ENCODE data around the gene TMEM238L.

Gene TMEM238L

DNA sequence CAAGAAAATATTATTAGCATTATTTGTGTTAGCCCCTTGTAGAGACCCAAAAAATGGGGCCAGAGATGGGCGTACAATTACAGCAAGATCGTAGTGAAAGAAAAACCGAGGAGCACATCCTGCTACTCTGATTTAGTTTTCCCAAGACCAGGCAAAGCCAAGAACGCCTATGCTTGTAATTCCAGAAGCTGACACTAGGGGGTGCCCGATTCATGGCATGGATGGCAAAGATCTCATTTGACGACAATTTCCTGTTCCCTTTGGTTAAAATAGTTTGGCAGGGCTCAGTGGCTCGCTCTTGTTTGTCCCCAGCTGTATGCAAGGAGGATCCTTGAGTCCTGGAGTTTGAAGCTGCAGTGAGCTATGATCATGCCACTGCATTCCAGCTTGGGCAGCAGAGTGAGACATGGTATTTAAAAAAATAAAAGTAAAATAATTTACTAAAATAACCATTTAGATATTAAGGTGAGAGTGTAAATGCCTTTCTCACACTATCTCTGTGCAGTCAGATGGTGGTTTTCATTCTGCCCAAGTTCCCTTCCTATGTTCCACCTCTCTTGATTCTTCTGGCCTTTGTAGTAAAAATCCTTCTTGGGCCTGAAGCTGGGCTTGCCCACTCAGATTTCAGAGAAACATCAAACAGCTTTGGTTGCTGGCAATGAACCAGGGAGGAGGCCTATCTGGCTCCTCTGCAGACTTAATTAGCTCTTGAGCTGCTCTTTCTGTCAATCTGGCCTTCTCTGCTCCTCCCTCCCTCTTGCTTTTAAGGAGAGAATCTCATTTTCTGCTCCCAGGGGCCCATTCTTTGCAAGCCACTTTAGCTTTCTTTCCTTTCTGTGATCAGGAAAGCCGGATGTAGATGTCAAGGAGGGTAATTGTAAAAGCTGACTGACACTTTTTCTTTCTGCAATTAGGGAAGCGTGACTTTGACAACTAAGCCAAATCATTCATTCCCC, 31.2 kb downstream of the TMEM238L start:
- no peak for DNase-seq

GRCh38 chr17:10771148-10771547, 32.8 kb downstream of the TMEM238L start:
- no peak for DNase-seq

- no peak for DNase-seq
These were observed 34.1 kb downstream of the TMEM238L start for GRCh38 chr17:10769840-10770239.

DNA sequence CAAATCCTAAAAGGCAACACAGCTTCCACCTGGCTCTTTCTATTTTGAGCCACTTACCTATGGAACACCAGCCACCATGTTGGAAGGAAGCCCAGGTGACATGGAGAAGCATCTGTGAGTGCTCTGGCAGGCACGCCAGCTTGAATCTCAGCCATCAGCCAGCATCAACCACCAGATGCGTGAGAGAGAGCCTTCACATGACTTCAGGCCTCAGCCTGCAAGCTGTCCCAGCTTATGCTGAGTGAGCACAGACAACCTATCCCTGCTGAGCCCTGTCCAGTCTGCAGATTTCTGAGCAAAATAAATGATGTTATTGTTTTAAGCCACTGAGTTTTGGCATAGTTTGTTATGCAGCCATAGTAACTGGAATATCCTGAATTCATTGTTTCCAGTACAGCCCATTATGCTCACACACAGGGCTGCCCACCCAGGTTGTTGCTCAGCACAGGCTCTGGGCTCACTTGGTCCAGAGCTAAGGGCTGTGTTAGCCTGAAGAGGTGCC, 35.1 kb downstream of the TMEM238L start:
- DNase-seq: no peak

DNA sequence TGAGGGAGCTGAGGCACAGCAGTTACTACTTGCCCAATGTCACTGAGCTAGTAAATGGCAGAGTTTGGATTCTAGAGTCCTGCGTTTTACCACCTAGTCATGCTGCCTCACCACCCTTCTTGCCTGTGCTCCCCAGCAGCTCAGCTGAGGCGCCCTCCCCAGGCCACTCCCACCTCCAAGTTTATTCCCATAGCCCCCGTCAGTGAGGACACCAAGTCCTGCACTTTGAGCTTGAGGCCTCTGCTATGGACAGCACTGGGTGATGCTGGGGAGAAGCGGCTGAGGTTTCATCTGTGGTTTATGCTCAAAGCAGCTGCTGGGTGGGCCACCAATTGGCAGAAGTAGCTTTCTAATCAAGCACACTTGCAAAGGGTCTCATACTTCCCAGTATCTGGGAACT, 36.7 kb downstream of the TMEM238L start:
- no peak for DNase-seq

GRCh38 chr17:10762037-10762436, 41.9 kb downstream of the TMEM238L start:
- no peak for DNase-seq

DNA sequence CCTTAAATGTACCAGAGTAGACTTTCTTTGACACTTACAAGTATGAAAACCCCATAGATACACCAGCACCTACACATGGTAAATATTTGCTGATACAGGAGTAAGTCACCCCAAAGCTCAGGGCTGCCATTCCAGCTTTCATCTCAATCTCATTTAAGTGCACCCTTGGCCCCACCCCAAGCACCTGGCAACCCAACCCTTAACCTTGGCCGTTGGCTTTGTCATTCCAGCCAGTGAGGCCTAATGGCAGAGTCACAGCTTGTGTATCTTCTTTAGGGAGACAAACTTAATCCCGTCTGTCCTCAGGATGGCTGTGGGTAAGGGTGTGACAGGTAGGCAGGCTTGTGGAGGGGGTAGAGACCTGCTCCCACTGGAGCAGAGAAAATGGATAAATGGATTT, 42.6 kb downstream of the TMEM238L start:
- DNase-seq: no peak

DNA sequence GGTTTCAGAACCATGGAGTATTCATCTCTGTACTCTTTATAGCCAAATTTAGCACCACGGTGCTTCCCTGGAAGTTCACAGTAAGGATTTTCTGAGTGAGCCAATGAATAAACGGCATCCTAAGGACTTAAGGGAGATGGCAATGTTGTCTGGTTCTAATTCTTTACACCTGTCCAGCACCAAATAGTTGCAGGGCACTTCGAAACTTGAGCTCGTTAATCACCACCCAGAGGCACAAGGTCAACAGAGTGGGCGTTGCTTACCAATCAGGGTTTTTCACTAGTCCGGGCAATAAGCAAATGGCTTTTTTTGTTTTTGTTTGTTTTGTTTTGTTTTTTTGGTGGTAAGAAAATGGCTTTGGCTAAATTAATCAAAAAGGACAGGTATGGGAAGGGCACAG, 45.8 kb downstream of the TMEM238L start:
- no peak for DNase-seq

DNA sequence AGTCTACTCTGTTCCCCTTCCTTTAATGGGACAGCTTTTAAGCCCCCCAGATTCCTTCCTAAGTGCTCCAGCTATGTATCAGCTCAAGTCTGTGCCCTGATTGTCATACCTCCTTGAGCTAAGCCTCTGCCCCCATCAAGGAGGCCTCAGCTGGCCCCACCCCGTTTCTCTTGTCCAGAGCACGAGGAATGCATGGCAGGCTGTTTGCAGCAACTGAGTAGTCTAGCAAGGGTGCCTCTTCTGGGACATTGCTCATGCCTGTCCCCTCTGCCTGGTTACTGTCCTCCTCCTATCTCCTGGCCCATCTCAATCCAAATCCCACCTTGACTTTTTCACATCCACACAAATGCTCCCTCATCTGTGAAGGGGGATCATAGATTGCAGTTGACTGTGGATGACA, 46.3 kb downstream of the TMEM238L start:
- no peak for DNase-seq

DNA sequence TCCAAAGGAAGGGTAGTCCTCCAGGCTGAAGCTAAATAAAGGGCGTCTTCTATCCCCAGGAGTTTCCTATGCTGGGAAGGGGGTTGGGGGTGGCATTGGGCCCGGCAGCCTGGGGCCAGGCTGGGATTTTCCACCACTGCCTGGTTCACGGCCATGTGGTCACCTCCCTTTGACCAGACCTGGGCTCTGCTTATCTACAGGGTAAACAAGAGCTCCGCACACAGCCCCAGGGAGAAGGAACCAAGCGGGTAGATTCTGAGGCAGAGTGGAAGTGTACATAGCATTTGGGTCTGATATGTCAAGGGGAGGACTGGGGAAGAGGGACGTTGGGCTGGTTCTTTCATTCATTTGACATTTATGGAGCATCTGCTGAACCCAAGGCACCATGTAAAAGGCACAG, 46.8 kb downstream of the TMEM238L start:
- DNase-seq: no peak

DNA sequence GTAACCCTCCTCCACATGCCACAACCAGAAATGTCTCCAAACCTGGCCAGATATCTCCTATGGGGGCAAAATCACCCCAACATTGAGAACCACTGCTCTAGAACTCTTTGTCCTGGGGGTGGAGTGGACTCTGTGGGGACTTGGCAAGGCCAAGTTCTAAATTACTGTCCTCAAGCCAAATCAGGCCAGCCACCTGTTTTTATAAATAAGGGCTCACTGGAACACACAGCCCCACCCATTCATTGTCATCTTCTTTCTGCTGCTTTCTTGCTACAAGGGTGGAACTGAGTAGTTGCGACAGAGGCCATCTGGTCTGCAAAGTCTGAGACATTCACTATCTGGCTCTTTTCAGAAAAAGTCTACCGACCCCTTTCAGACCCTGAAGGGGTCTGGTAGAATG, 47.3 kb downstream of the TMEM238L start:
- DNase-seq: no peak

- DNase-seq: no peak
These were observed 47.7 kb downstream of the TMEM238L start for GRCh38 chr17:10756185-10756584.

- DNase-seq: no peak
These were observed 48.2 kb downstream of the TMEM238L start for GRCh38 chr17:10755592-10756127.

- no peak for DNase-seq
These were observed 48.9 kb downstream of the TMEM238L start for GRCh38 chr17:10754861-10755591.

- no peak for DNase-seq
These were observed 49.8 kb downstream of the TMEM238L start for GRCh38 chr17:10754109-10754508.

- DNase-seq: no peak
These were observed 51.2 kb downstream of the TMEM238L start for GRCh38 chr17:10752696-10753095.

GRCh38 chr17:10751563-10751962, 52.3 kb downstream of the TMEM238L start:
- no peak for DNase-seq

- no peak for DNase-seq
These were observed 53.7 kb downstream of the TMEM238L start for GRCh38 chr17:10750210-10750609.

GRCh38 chr17:10748531-10749181, 55.2 kb downstream of the TMEM238L start:
- DNase-seq: no peak

DNA sequence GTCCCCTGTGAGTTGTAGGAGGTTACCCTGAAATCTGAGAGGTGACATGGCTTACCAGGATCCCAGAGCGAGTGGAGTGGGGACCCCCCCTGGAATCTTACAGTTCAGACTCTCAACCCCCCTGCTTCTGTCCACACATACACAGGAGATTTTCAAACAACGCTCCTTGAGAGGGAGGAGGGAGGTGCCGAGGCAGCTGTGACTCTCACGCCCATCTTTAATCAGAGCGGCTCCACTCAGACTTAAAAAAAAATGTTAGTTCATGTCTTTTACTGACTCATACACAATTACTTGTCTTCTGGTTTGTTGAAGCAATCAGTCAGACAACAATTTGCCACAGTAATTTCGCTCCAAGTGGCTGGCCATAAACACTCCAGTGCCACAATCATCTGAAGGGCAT, 58.7 kb downstream of the TMEM238L start:
- no peak for DNase-seq

Measured in NCI-H2171 (cell line).